CD4-positive, alpha-beta T cell (primary cell): ENCODE measurements around the gene SGMS2. TPM values are rescaled to one million over a fixed set of nuclear protein-coding genes. Genes with fewer than 3 reads are reported as not detected.

Experiments
- ATAC-seq: fragments of 200-7000 bp; cut with Tn5 transposase; one replicate; pipeline ENCODE4 v1.10.0; 2022; ENCODE audit warnings: mild to moderate bottlenecking; ENCODE audit not compliant: poor library complexity
- CTCF ChIA-PET: fragments of 350-600 bp; sonication (Branson Sonifier 250); formaldehyde crosslinking; loops from one replicate; lab custom pipeline; 2021; ENCODE audit warnings: antibody characterized with exemption, inconsistent platforms; lab: Charles Lee
- POLR2A ChIA-PET: fragments of 350-600 bp; sonication (Branson Sonifier 250); formaldehyde crosslinking; loops from one replicate; lab custom pipeline; 2021; ENCODE audit warnings: antibody characterized with exemption, inconsistent platforms; lab: Charles Lee
- DNase-seq, 14 experiments: peaks; one replicate each; pipeline ENCODE4 v3.0.0-alpha.2; 2013 to 2020; ENCODE audit warnings: mixed read lengths in 2 of 14
- H3K27ac ChIP-seq, 2 donors: one replicate each; pipeline versions ENCODE4 v1.5.1 to v1.7.0; 2013; ENCODE audit warnings: low read length in 2 of 2, low read depth in 1 of 2, mild to moderate bottlenecking in 1 of 2
- H3K27me3 ChIP-seq, 2 experiments: 1 replicate in 1 of 2; 2 replicates in 1 of 2; pipeline versions ENCODE4 v1.6.1 to v1.7.0; 2013; ENCODE audit warnings: low read length in 2 of 2, control low read depth in 1 of 2, mild to moderate bottlenecking in 1 of 2, moderate library complexity in 1 of 2; ENCODE audit not compliant: insufficient read depth in 2 of 2, control insufficient read depth in 1 of 2
- H3K36me3 ChIP-seq: one replicate; pipeline ENCODE4 v1.6.1; 2013; ENCODE audit warnings: low read length, control low read depth; ENCODE audit not compliant: insufficient read depth
- H3K4me1 ChIP-seq: one replicate; pipeline ENCODE4 v1.6.1; 2013; ENCODE audit warnings: low read length, control low read depth; ENCODE audit not compliant: insufficient read depth
- H3K4me3 ChIP-seq: one replicate; pipeline ENCODE4 v1.5.1; 2013; ENCODE audit warnings: mild to moderate bottlenecking, low read length, moderate library complexity
- H3K9me3 ChIP-seq, 2 experiments: 1 replicate in 1 of 2; 2 replicates in 1 of 2; pipeline versions ENCODE4 v1.6.1 to v1.7.0; 2013; ENCODE audit warnings: low read length in 2 of 2, mild to moderate bottlenecking in 2 of 2, control low read depth in 1 of 2, moderate library complexity in 1 of 2; ENCODE audit not compliant: control insufficient read depth in 1 of 2, insufficient read depth in 1 of 2
- H3K27ac Mint-ChIP-seq: one replicate; pipeline ENCODE4 v1.8.0; 2020; ENCODE audit warnings: mixed read lengths
- H3K27me3 Mint-ChIP-seq: one replicate; pipeline ENCODE4 v1.8.0; 2021; ENCODE audit warnings: mixed read lengths
- H3K36me3 Mint-ChIP-seq: one replicate; pipeline ENCODE4 v1.8.0; 2021; ENCODE audit warnings: low read depth, mixed read lengths
- H3K4me1 Mint-ChIP-seq: one replicate; pipeline ENCODE4 v1.8.0; 2021; ENCODE audit warnings: low read depth, mixed read lengths
- H3K4me3 Mint-ChIP-seq: one replicate; pipeline ENCODE4 v1.8.0; 2020; ENCODE audit warnings: mild to moderate bottlenecking, mixed read lengths
- H3K9me3 Mint-ChIP-seq: one replicate; pipeline ENCODE4 v1.8.0; 2020; ENCODE audit warnings: mixed read lengths
- CTCF ChIP-seq: fragments of 200-600 bp; IDR thresholded peaks from one replicate; pipeline ENCODE4 v1.8.0; 2022; ENCODE audit warnings: antibody characterized with exemption, mild to moderate bottlenecking
- intact Hi-C, 2 experiments: fragments of 100-400 bp; cut with DNase I in 1 of 2; cut with micrococcal nuclease in 1 of 2; formaldehyde crosslinking; loops; one replicate each; pipeline versions ENCODE4 v1.15.1 to v1.9.0; 2023 to 2025; cut with DNase I, micrococcal nuclease
- total RNA-seq, 174 experiments: library from RNA in 2 of 174; stranded (reverse) in 2 of 174; gene quantifications; one replicate each; pipeline ENCODE4 v1.2.3 and lab custom pipeline; 2021 to 2026

SGMS2 gene
- total RNA-seq, 2 experiments from 2014 or later = 0.08 TPM; not detected in 1

GRCh38 chr4:107831140-107831539 lies 6.4 kb downstream of the SGMS2 start:
- peaks cover 38% of the 10 kb centered on the region for H3K27me3 Mint-ChIP-seq
- ATAC-seq (no peak), DNase-seq (no peak)
- TF ChIP-seq CTCF = no peak
- H3K27ac Mint-ChIP-seq = no peak overlapping the region
- Histone ChIP-seq H3K36me3 (no peaks in the 10 kb centered on the region), H3K4me3 (no peak overlapping the region), H3K27ac (no peak overlapping the region), H3K27me3 (peaks cover 4 to 12% of the 10 kb centered on the region in 2 experiments), H3K9me3 (no peaks in the 10 kb centered on the region), H3K4me1 (no peaks in the 10 kb centered on the region)
- no peaks in the 10 kb centered on the region for H3K9me3 Mint-ChIP-seq
- no peaks in the 10 kb centered on the region for H3K36me3 Mint-ChIP-seq
- peaks cover under 1% of the 10 kb centered on the region for H3K4me1 Mint-ChIP-seq
- intact Hi-C loops = no loop called here
- ChIA-PET POLR2A (no interaction called here), CTCF (no interaction called here)
- H3K4me3 Mint-ChIP-seq = no peak overlapping the region

- Histone ChIP-seq H3K27ac (no peak overlapping the region), H3K36me3 (no peaks in the 10 kb centered on the region), H3K9me3 (no peaks in the 10 kb centered on the region), H3K4me3 (no peak overlapping the region), H3K4me1 (no peaks in the 10 kb centered on the region), H3K27me3 (peaks cover 0 to 3% of the 10 kb centered on the region in 2 experiments)
- no peaks in the 10 kb centered on the region for H3K4me1 Mint-ChIP-seq
- intact Hi-C loops = no loop called here
- H3K36me3 Mint-ChIP-seq = no peaks in the 10 kb centered on the region
- no peak for DNase-seq
- no peak overlapping the region for H3K27ac Mint-ChIP-seq
- peaks cover 26% of the 10 kb centered on the region for H3K27me3 Mint-ChIP-seq
- no peaks in the 10 kb centered on the region for H3K9me3 Mint-ChIP-seq
- ChIA-PET POLR2A (no interaction called here), CTCF (no interaction called here)
- no peak for TF ChIP-seq CTCF
- H3K4me3 Mint-ChIP-seq = no peak overlapping the region
- ATAC-seq = no peak
Measured at GRCh38 chr4:107832275-107832807, 7.6 kb downstream of the SGMS2 start.

- Histone ChIP-seq H3K27ac (no peak overlapping the region), H3K9me3 (no peaks in the 10 kb centered on the region), H3K4me3 (no peak overlapping the region), H3K27me3 (no peaks in the 10 kb centered on the region), H3K36me3 (no peaks in the 10 kb centered on the region), H3K4me1 (no peaks in the 10 kb centered on the region)
- Mint-ChIP-seq H3K9me3 (no peaks in the 10 kb centered on the region), H3K36me3 (no peaks in the 10 kb centered on the region), H3K27me3 (peaks cover 13% of the 10 kb centered on the region), H3K4me1 (no peaks in the 10 kb centered on the region), H3K27ac (no peak overlapping the region), H3K4me3 (no peak overlapping the region)
- ATAC-seq (no peak), DNase-seq (no peak)
- TF ChIP-seq CTCF = no peak
- intact Hi-C loops = no loop called here
- POLR2A ChIA-PET = no interaction called here
- CTCF ChIA-PET = no interaction called here
Measured at GRCh38 chr4:107834241-107834794, 9.6 kb downstream of the SGMS2 start.
